T47D (cell line): ENCODE results near the gene HSD17B12.

Experiments used
- DNase-seq, 2 experiments: peaks; one replicate each; pipeline versions ENCODE4 v3.0.0 to v3.0.0-alpha.2; 2011 to 2012; ENCODE audit warnings: low read depth in 1 of 2, low spot score in 1 of 2
- JUND ChIP-seq: IDR thresholded peaks from 2 replicates; pipeline ENCODE4 v1.6.1; 2012; ENCODE audit warnings: low read depth
- in situ Hi-C: cut with HindIII; loops from 2 replicates; pipeline ENCODE4 v1.10.0; 2016; ENCODE audit warnings: low sequenced_read_pairs, low pct_unique_long_range_greater_than_20kb

Gene HSD17B12

GRCh38 chr11:43803766-43804165 is 123.2 kb downstream of the HSD17B12 start:
- no peak for TF ChIP-seq JUND
- in situ Hi-C loops, result no loop called here
- DNase-seq, result no peak

GRCh38 chr11:43806976-43807375 is 126.4 kb downstream of the HSD17B12 start:
- in situ Hi-C loops, result no loop called here
- no peak for DNase-seq
- TF ChIP-seq JUND, result no peak

GRCh38 chr11:43810929-43811596 is 130.5 kb downstream of the HSD17B12 start:
- in situ Hi-C loops, result no loop called here
- peak in 1 of 2 experiments; percentile 41 for DNase-seq
- no peak for TF ChIP-seq JUND

GRCh38 chr11:43812471-43812870 is 131.9 kb downstream of the HSD17B12 start:
- no peak for DNase-seq
- in situ Hi-C loops, result no loop called here
- TF ChIP-seq JUND, result no peak

GRCh38 chr11:43818220-43818619 is 137.7 kb downstream of the HSD17B12 start:
- in situ Hi-C loops, result no loop called here
- DNase-seq, result no peak
- TF ChIP-seq JUND, result no peak

GRCh38 chr11:43819926-43820325 is 139.4 kb downstream of the HSD17B12 start:
- no peak for DNase-seq
- no peak for TF ChIP-seq JUND
- in situ Hi-C loops, result no loop called here

- in situ Hi-C loops, result no loop called here
- DNase-seq, result no peak
- no peak for TF ChIP-seq JUND
These were observed 142.8 kb downstream of the HSD17B12 start for GRCh38 chr11:43823316-43823715.

- in situ Hi-C loops, result no loop called here
- TF ChIP-seq JUND, result no peak
- DNase-seq, result no peak
These were observed 143.3 kb downstream of the HSD17B12 start for GRCh38 chr11:43823851-43824250.

- in situ Hi-C loops, result no loop called here
- peak; percentile 11 to 52 for DNase-seq
- TF ChIP-seq JUND, result no peak
These were observed 144.8 kb downstream of the HSD17B12 start for GRCh38 chr11:43825217-43825816.

GRCh38 chr11:43830928-43831440 is 150.4 kb downstream of the HSD17B12 start:
- DNase-seq, result no peak
- TF ChIP-seq JUND, result no peak
- in situ Hi-C loops, result no loop called here

GRCh38 chr11:43832536-43832935 is 152.0 kb downstream of the HSD17B12 start:
- in situ Hi-C loops, result no loop called here
- TF ChIP-seq JUND, result no peak
- no peak for DNase-seq

- no peak for DNase-seq
- in situ Hi-C loops, result no loop called here
- no peak for TF ChIP-seq JUND
These were observed 153.1 kb downstream of the HSD17B12 start for GRCh38 chr11:43833657-43834073.

GRCh38 chr11:43834286-43834685 is 153.7 kb downstream of the HSD17B12 start:
- no peak for TF ChIP-seq JUND
- in situ Hi-C loops, result no loop called here

More at GRCh38 chr11:43834286-43834685, 153.7 kb downstream of the HSD17B12 start:
- DNase-seq, result no peak
